SJCRH30 (cell line): ENCODE data around the gene CHCHD6. TPM values are rescaled to one million over a fixed set of nuclear protein-coding genes. Genes with fewer than 3 reads are reported as not detected.

Experiments
- DNase-seq, 2 experiments: peaks; one replicate each; pipeline ENCODE4 v3.0.0-alpha.2; 2015 to 2020
- H3K27ac ChIP-seq: fragments of 250-450 bp; sonication (Bioruptor Pico); 2 replicates; pipeline ENCODE4 v1.5.1; 2020; ENCODE audit warnings: mild to moderate bottlenecking, moderate library complexity
- H3K27me3 ChIP-seq: fragments of 250-450 bp; sonication (Bioruptor Pico); 2 replicates; pipeline ENCODE4 v1.5.1; 2020; ENCODE audit warnings: mild to moderate bottlenecking, moderate library complexity
- H3K36me3 ChIP-seq: fragments of 250-450 bp; sonication (Bioruptor Pico); 2 replicates; pipeline ENCODE4 v1.5.1; 2020; ENCODE audit warnings: mild to moderate bottlenecking, moderate library complexity
- H3K4me1 ChIP-seq: fragments of 250-450 bp; sonication (Bioruptor Pico); 2 replicates; pipeline ENCODE4 v1.5.1; 2020; ENCODE audit warnings: mild to moderate bottlenecking, moderate library complexity
- H3K4me3 ChIP-seq: fragments of 250-450 bp; sonication (Bioruptor Pico); 2 replicates; pipeline ENCODE4 v1.5.1; 2020; ENCODE audit warnings: mild to moderate bottlenecking, moderate library complexity
- H3K9me3 ChIP-seq: fragments of 250-450 bp; sonication (Bioruptor Pico); replicated peaks from 2 replicates; pipeline ENCODE4 v1.5.1; 2020; ENCODE audit warnings: mild to moderate bottlenecking, moderate library complexity
- total RNA-seq: library from RNA; depleted of rRNA; stranded (reverse); fragments of >200 nt; shearing (Covaris generic); gene quantifications from 2 replicates; pipeline ENCODE4 v1.2.3, GENCODE V29; 2014

Gene CHCHD6
- total RNA-seq, 1 experiment from 2014 or later, result 24.2 TPM

- Histone ChIP-seq H3K4me1 (no peaks in the 10 kb centered on the region), H3K27me3 (no peaks in the 10 kb centered on the region), H3K27ac (no peak overlapping the region), H3K9me3 (no peaks in the 10 kb centered on the region), H3K36me3 (no peaks in the 10 kb centered on the region), H3K4me3 (no peak overlapping the region)
- DNase-seq, result no peak
Observed at GRCh38 chr3:126954141-126954842, 250.3 kb downstream of the CHCHD6 start.

GRCh38 chr3:126955004-126955790 lies 251.2 kb downstream of the CHCHD6 start:
- no peaks in the 10 kb centered on the region for H3K36me3 ChIP-seq
- no peak overlapping the region for H3K27ac ChIP-seq

GRCh38 chr3:126956361-126956760 lies 252.3 kb downstream of the CHCHD6 start:
- no peak overlapping the region for H3K27ac ChIP-seq
- DNase-seq, result no peak
- no peaks in the 10 kb centered on the region for H3K36me3 ChIP-seq
- no peak overlapping the region for H3K4me3 ChIP-seq
- no peaks in the 10 kb centered on the region for H3K4me1 ChIP-seq
- H3K27me3 ChIP-seq, result no peaks in the 10 kb centered on the region
- H3K9me3 ChIP-seq, result no peaks in the 10 kb centered on the region

More at GRCh38 chr3:126955004-126955790, 251.2 kb downstream of the CHCHD6 start:
- Histone ChIP-seq H3K9me3 (no peaks in the 10 kb centered on the region), H3K4me3 (no peak overlapping the region), H3K4me1 (no peaks in the 10 kb centered on the region), H3K27me3 (no peaks in the 10 kb centered on the region)
- DNase-seq, result no peak

GRCh38 chr3:126956866-126957650 lies 253.0 kb downstream of the CHCHD6 start:
- no peak for DNase-seq
- H3K9me3 ChIP-seq, result no peaks in the 10 kb centered on the region
- no peak overlapping the region for H3K27ac ChIP-seq
- no peaks in the 10 kb centered on the region for H3K4me1 ChIP-seq
- H3K4me3 ChIP-seq, result no peak overlapping the region
- no peaks in the 10 kb centered on the region for H3K36me3 ChIP-seq
- no peaks in the 10 kb centered on the region for H3K27me3 ChIP-seq

GRCh38 chr3:126957776-126958637 lies 254.0 kb downstream of the CHCHD6 start:
- no peaks in the 10 kb centered on the region for H3K4me1 ChIP-seq
- no peak for DNase-seq
- H3K36me3 ChIP-seq, result no peaks in the 10 kb centered on the region
- no peaks in the 10 kb centered on the region for H3K9me3 ChIP-seq
- no peak overlapping the region for H3K27ac ChIP-seq
- H3K4me3 ChIP-seq, result no peak overlapping the region
- no peaks in the 10 kb centered on the region for H3K27me3 ChIP-seq

GRCh38 chr3:126958638-126959085 lies 254.6 kb downstream of the CHCHD6 start:
- Histone ChIP-seq H3K9me3 (no peaks in the 10 kb centered on the region), H3K36me3 (no peaks in the 10 kb centered on the region), H3K4me3 (no peak overlapping the region), H3K4me1 (no peaks in the 10 kb centered on the region), H3K27me3 (no peaks in the 10 kb centered on the region), H3K27ac (no peak overlapping the region)
- DNase-seq, result no peak

- H3K27ac ChIP-seq, result no peak overlapping the region
- H3K4me1 ChIP-seq, result no peaks in the 10 kb centered on the region
- H3K36me3 ChIP-seq, result no peaks in the 10 kb centered on the region
- H3K4me3 ChIP-seq, result no peak overlapping the region
- no peaks in the 10 kb centered on the region for H3K9me3 ChIP-seq
- H3K27me3 ChIP-seq, result no peaks in the 10 kb centered on the region
- no peak for DNase-seq
Observed at GRCh38 chr3:126959136-126959920, 255.3 kb downstream of the CHCHD6 start.

- DNase-seq, result no peak
- no peak overlapping the region for H3K4me3 ChIP-seq
- no peaks in the 10 kb centered on the region for H3K4me1 ChIP-seq
- no peaks in the 10 kb centered on the region for H3K9me3 ChIP-seq
- no peaks in the 10 kb centered on the region for H3K36me3 ChIP-seq
- H3K27ac ChIP-seq, result no peak overlapping the region
- H3K27me3 ChIP-seq, result no peaks in the 10 kb centered on the region
Observed at GRCh38 chr3:126959921-126960603, 256.0 kb downstream of the CHCHD6 start.

- H3K4me3 ChIP-seq, result no peak overlapping the region
- no peaks in the 10 kb centered on the region for H3K27me3 ChIP-seq
- no peaks in the 10 kb centered on the region for H3K36me3 ChIP-seq
- DNase-seq, result no peak
- H3K4me1 ChIP-seq, result no peaks in the 10 kb centered on the region
- no peak overlapping the region for H3K27ac ChIP-seq
- no peaks in the 10 kb centered on the region for H3K9me3 ChIP-seq
Observed at GRCh38 chr3:126960604-126960995, 256.6 kb downstream of the CHCHD6 start.

- Histone ChIP-seq H3K4me1 (no peaks in the 10 kb centered on the region), H3K9me3 (no peaks in the 10 kb centered on the region), H3K27ac (no peak overlapping the region), H3K4me3 (no peak overlapping the region), H3K27me3 (no peaks in the 10 kb centered on the region), H3K36me3 (no peaks in the 10 kb centered on the region)
- no peak for DNase-seq
Observed at GRCh38 chr3:126961191-126961790, 257.3 kb downstream of the CHCHD6 start.

- DNase-seq, result no peak
Observed at GRCh38 chr3:126961791-126962461, 257.9 kb downstream of the CHCHD6 start.

GRCh38 chr3:126962756-126963155 lies 258.7 kb downstream of the CHCHD6 start:
- no peak for DNase-seq
- Histone ChIP-seq H3K27ac (no peak overlapping the region), H3K4me1 (no peaks in the 10 kb centered on the region), H3K9me3 (no peaks in the 10 kb centered on the region), H3K36me3 (no peaks in the 10 kb centered on the region), H3K27me3 (no peaks in the 10 kb centered on the region), H3K4me3 (no peak overlapping the region)

More at GRCh38 chr3:126961791-126962461, 257.9 kb downstream of the CHCHD6 start:
- H3K4me1 ChIP-seq, result no peaks in the 10 kb centered on the region
- no peak overlapping the region for H3K27ac ChIP-seq
- no peaks in the 10 kb centered on the region for H3K36me3 ChIP-seq
- H3K9me3 ChIP-seq, result no peaks in the 10 kb centered on the region
- no peaks in the 10 kb centered on the region for H3K27me3 ChIP-seq
- H3K4me3 ChIP-seq, result no peak overlapping the region
